Ishikawa (cell line): ENCODE results near the gene BDH2.

Experiments used
- EP300 ChIP-seq: IDR thresholded peaks from 2 replicates; pipeline ENCODE4 v1.6.1; 2012; ENCODE audit warnings: borderline replicate concordance
- FOXM1 ChIP-seq: IDR thresholded peaks from 2 replicates; pipeline ENCODE4 v1.6.1; 2012; ENCODE audit warnings: low read depth, borderline replicate concordance
- TF ChIP-seq, protein P1 (sequence below): IDR thresholded peaks from 2 replicates; pipeline ENCODE4 v1.6.1; 2012; ENCODE audit warnings: low read depth, mild to moderate bottlenecking
- TF ChIP-seq, protein P2 (sequence below): IDR thresholded peaks from 2 replicates; pipeline ENCODE4 v1.6.1; 2012

DNA sequence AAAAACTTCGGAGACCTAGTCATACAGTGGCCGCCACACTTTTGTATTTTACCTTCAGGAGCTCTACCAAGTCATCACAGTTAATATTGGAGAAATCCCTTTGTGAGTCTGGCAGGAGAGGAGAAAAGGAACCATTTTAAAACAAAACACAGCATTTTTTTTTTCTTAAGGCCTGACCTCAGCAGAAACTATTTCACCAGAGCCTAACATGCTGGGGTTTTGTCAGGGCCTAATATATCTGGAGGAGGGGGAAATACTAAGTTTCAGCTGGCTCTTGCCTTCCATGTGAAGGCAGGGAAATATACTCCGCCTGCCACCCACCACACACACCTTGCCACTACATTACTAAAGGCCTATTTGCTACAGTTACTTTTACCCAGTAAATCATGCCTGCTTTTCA lies 26.5 kb upstream of the BDH2 start:
- TF ChIP-seq EP300 (no peak), FOXM1 (no peak)
- TF ChIP-seq, protein P1, sequence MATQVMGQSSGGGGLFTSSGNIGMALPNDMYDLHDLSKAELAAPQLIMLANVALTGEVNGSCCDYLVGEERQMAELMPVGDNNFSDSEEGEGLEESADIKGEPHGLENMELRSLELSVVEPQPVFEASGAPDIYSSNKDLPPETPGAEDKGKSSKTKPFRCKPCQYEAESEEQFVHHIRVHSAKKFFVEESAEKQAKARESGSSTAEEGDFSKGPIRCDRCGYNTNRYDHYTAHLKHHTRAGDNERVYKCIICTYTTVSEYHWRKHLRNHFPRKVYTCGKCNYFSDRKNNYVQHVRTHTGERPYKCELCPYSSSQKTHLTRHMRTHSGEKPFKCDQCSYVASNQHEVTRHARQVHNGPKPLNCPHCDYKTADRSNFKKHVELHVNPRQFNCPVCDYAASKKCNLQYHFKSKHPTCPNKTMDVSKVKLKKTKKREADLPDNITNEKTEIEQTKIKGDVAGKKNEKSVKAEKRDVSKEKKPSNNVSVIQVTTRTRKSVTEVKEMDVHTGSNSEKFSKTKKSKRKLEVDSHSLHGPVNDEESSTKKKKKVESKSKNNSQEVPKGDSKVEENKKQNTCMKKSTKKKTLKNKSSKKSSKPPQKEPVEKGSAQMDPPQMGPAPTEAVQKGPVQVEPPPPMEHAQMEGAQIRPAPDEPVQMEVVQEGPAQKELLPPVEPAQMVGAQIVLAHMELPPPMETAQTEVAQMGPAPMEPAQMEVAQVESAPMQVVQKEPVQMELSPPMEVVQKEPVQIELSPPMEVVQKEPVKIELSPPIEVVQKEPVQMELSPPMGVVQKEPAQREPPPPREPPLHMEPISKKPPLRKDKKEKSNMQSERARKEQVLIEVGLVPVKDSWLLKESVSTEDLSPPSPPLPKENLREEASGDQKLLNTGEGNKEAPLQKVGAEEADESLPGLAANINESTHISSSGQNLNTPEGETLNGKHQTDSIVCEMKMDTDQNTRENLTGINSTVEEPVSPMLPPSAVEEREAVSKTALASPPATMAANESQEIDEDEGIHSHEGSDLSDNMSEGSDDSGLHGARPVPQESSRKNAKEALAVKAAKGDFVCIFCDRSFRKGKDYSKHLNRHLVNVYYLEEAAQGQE: no peak
- TF ChIP-seq, protein P2, sequence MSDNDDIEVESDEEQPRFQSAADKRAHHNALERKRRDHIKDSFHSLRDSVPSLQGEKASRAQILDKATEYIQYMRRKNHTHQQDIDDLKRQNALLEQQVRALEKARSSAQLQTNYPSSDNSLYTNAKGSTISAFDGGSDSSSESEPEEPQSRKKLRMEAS: no peak
